CD1c-positive myeloid dendritic cell (primary cell): ENCODE measurements around the gene CIAO3.

ENCODE experiments used
- DNase-seq: peaks from one replicate; pipeline ENCODE4 v3.0.0-alpha.2; 2016; ENCODE audit errors: extremely low spot score

CIAO3 gene

GRCh38 chr16:734981-735881 lies 5.6 kb downstream of the CIAO3 start:
- no peak for DNase-seq

- no peak for DNase-seq
Observed at GRCh38 chr16:734208-734980, 6.4 kb downstream of the CIAO3 start.

GRCh38 chr16:733382-734207 lies 7.2 kb downstream of the CIAO3 start:
- DNase-seq, result no peak

- DNase-seq, result no peak
Observed at GRCh38 chr16:732936-733335, 7.9 kb downstream of the CIAO3 start.

GRCh38 chr16:732332-732731 lies 8.5 kb downstream of the CIAO3 start:
- DNase-seq, result no peak

- no peak for DNase-seq
Observed at GRCh38 chr16:730666-731509, 9.9 kb downstream of the CIAO3 start.

GRCh38 chr16:729768-730665 lies 10.8 kb downstream of the CIAO3 start:
- DNase-seq, result no peak

- DNase-seq, result no peak
Observed at GRCh38 chr16:728890-729744, 11.7 kb downstream of the CIAO3 start.

GRCh38 chr16:728131-728889 lies 12.5 kb downstream of the CIAO3 start:
- peak; percentile 80 for DNase-seq

GRCh38 chr16:727291-727977 lies 13.4 kb downstream of the CIAO3 start:
- DNase-seq, result peak; percentile 58

GRCh38 chr16:726438-727290 lies 14.1 kb downstream of the CIAO3 start, which contains the start of the genes CCDC78 and HAGHL:
Gene CCDC78 (minus strand): TSS chr16:726443. CDS start chr16:726367, 76 bp downstream.
Gene HAGHL (plus strand): TSS chr16:727106. CDS start chr16:727510, 404 bp downstream.
- DNase-seq, result peak; percentile 62

- no peak for DNase-seq
Observed at GRCh38 chr16:726188-726437, 14.7 kb downstream of the CIAO3 start.

- DNase-seq, result no peak
Observed at GRCh38 chr16:725463-726187, 15.2 kb downstream of the CIAO3 start.

- no peak for DNase-seq
Observed at GRCh38 chr16:725041-725376, 15.8 kb downstream of the CIAO3 start.

GRCh38 chr16:724188-725040 lies 16.4 kb downstream of the CIAO3 start:
- no peak for DNase-seq
